GM18508 (cell line): ENCODE data around the gene PRR5.

ENCODE experiments used
- ATAC-seq: cut with Tn5 transposase; IDR thresholded peaks from one replicate; pipeline ENCODE4 v1.9.1; 2021; ENCODE audit warnings: moderate number of reproducible peaks; ENCODE audit not compliant: insufficient read depth, unreplicated experiment

PRR5 gene

DNA sequence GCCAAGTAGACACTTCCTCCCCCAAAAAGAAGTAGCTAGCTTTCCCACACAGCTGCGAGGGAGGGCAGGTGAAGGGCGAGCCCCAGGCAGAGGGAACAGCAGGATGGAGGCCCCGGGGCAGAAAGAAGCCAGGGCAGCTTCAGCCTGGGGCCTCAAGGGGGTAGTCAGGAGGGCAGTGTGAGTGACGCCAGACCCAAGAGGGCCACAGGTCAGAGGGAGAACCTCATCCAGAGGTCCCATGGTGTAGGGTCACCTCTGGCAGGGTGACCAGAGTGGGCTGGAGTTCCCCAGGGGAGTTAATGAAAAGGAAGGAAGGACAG is 9.2 kb downstream of the PRR5 start:
- no peak for ATAC-seq

DNA sequence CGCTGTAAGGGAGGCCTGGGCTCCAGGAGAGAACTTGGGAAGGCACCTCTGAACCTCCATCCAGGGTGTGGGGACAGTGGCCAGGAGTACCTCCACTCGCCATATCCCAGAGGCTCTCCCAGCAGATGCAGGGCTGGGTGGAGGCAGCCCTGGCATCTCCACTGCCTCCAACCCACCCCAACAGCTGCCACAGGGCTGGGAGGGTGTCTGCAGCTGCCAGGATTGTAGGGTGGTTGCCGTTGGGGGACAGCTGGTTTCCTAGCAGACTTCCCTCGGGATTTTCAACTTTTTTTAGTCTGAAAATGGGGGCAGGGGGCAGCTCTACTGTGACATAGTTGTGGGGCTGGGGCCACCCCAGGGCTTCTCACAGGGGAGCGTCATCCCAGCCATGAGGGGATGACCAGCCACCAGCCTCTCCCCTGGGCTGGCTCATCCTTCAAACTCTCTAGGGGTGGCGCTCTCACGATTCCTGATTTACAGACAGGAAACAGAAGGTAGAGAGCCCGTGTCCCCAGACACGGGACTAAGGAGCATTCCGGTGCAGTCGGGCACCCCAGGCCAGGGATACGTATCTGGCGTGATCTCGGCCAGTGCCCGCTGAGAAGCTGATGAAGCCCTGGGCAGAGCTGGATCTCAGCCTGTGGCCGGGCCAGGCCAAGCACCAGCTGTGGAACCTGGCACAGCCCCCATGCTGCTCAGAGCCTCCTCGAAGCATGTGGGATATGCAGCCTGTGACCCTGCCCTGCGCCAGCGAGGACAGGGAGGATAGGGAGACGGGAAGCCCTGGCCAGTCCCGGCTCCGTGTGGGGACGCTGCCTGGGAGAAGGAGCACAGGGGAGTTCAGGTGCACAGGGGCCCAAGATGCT is 9.9 kb downstream of the PRR5 start:
- ATAC-seq = no peak

DNA sequence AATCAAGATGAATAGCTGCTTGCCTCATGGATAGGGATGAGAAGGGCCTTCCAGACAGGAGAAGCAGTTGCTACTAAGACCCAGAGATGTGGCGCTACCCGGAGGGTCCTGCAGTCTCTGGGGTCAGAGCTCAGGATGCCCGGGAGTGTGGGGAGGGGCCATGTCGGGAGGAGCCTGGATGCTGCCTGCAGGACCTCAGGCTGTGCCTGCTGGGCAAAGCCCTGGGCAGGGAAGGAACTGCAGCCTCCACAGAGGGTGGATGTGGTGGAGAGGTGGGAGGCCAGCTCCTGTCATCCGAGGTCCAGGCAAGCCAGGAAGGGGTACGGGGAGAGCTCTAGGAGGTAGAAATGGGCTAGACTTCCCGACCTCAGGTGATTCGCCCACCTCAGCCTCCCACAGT is 11.0 kb downstream of the PRR5 start:
- no peak for ATAC-seq

DNA sequence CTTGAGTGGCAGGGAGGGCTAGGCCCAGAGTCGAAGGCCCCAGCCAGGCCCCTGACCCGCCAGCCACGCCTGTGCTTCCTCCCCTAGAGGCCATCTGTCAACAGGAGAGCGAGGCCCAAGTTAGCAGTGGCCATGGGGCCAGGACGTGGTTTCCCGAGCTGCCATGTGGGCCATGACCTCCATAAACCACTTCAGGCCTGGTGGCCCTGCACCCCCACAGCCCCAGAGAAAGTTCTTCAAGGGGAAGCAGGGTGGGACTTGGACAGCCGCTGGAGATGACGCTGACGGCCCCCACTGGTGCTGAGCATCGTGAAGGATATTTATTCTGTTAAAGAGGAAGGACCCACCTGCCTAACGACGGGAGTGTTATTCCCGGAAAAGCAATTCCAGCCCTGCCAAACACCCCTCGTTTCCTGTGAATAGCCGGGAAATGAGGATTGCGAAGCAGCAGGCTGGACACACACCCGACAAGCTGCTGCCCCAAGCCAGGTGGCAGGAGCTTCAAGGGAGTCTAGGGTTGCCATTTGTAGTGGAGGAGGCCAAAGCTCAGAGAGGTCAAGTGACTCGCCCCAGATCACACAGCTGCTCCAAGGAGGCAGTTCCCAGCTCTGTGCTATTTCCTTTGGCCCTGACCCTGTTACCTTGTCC is 12.8 kb downstream of the PRR5 start:
- no peak for ATAC-seq

DNA sequence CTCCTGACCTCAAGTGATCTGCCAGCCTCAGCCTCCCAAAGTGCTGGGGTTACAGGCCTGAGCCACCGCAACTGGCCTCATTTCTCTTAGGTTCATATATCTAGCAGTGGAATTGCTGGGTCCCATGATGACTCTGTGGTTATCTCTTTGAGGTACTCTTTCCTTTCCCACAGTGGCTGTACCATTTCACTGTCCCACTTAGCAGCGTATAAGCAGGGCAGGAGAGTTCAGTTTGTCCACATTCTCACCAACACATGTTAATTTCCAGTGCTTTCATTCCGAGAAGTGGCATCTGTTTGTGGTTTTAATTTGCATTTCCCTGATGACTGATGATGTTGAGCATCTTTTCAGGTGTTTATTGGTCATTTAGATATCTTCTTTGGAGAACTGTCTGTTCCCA is 16.4 kb downstream of the PRR5 start:
- no peak for ATAC-seq

DNA sequence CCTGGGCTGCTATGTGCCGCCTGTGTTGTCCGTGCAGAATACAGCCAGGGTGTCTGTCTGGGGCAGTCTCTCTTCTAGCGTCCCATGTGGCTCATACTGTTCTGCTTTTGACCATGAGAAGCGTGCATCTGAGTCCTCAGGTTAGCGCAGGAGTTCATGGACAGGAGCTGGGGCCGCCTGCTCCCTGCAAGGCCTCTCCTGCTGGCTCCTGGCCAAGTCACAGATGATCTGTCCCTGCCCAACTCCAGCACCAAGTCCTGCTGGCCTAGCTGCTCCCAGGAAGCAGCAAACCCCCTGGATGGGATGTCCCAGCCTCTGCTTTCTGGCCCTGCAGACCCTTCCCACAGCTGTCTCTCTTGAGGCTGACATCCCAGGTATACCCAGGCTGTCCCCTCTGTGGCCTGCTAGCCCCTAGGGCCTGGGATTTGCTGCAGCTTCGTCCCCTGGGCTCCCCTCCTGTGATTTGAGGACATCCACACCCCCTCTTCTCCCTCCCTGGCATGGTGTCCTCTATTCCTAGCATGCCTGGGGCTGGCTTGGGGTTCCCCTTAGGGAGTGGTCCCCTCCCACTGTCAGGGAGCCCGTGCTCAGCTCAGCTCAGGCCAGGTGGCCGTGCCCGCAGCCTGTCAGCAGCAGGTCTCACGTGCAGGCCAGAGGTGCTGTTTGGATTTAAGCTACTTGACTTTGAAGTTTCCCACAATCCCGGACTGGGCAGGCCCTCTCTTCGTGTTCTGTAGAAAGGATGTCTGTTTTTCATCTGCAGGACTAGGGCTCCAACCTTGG is 17.8 kb downstream of the PRR5 start:
- no peak for ATAC-seq

DNA sequence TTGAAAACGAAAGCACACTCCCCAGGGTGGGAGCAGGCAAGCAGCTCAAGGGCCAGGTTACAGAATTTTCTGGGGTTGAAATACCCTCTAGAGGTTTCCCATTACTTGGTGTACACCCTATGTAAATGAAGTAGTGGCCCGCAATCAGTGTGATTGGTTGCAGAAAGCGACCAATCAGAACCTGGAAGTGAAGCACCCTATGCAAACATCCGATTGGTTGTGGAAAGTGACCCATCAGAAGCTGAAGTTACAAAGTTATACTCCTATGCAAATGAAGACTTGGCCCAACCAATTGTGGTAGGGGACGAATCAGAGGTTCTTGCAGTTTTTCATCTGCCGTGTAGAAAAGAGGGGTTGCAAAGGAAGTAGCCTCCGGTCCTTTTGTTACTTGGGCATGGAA is 19.2 kb downstream of the PRR5 start:
- ATAC-seq = no peak

DNA sequence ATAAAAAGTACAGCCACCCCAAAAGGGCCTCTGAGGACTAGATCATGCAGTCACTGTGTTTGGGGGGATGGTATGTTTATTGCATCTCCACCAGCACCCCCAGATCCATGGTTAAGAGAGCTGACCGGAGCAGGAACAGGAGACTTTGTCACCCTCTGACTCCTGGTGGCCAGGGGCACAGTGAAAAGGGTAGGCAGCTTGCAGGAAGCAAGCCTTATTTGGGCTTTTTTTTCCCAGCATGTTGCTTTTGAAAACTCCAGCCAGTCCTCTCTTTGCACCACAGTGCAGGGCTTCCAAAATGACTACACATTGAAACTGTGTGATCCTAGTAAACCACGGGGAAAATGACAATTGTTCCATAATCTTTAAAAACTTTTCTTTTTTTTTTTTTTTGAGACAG is 20.6 kb downstream of the PRR5 start:
- ATAC-seq = no peak

DNA sequence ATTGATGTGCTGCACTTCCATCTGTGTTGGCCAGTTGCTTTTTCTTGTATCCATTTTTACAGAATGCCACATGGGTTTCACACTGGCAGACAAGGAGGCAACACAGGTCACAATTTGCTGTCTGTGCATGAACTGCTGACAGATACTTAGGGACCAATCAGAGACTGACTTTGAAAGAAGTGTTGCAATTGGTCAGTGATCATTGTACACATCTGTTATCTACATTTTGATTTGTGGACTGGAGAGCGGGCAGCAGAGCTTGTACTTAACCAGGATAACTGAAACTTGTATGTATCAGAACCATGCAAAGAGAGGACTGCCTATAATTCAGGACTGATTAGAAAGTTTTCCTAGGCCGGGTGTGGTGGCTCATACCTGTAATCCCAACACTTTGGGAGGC is 21.8 kb downstream of the PRR5 start:
- ATAC-seq = no peak

DNA sequence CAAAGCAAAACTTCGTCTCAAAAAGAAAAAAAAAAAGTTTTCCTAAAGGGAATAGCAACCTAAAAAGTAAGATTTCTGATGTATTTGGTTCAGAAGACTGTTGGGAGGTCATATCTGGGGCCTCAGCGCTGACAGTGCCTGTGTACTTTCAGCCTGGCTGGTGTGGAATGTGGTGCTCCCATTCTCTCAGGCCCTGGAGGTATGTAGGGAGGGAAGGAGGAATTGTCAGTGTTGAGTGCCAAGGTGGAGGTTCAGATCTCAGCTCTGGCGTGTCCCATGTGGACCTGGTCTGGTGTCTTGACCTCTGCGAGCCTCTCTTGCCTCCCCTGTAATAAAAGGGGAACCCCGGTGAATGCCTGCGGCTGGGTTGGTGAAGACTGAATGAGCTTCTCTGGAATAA is 22.4 kb downstream of the PRR5 start:
- no peak for ATAC-seq

DNA sequence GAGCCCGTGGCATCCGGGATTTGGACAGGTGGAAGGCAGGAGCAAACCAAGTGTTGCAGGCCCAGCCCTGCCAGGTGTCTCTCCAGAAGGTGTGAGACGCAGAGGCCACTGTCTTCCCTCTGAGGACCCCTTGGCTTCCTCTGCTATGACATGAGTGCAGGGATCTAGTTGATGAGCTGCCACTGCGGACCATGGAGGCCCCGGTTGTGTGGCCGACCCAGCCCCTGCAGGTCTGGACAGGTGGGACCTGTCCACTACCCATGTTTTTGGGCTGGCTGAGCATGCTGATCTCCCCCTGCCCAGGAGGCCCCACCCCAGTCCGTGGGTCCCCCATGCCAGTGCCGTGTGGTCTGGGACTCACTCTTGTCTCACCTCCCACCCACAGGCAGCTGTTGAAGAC is 22.9 kb downstream of the PRR5 start:
- ATAC-seq = no peak

DNA sequence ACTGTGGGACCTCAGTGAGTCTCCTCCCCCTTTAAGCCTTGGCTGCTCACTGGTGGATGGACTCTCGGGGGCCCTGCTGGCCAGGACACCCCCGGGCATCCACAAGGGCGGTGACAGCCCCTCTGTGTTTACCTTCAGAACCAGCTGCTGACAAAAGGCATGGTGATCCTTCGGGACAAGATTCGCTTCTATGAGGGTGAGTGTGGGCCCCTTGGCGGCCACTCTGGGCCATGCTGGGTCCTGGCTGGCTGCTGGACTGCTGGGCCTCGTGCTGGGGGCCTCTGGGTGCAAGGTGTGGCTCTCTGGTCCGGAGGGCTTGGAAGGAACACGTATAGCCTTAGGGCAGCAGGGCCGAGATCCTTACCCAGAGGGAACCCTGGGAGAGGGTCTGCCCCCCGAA is 24.4 kb downstream of the PRR5 start:
- ATAC-seq = no peak

DNA sequence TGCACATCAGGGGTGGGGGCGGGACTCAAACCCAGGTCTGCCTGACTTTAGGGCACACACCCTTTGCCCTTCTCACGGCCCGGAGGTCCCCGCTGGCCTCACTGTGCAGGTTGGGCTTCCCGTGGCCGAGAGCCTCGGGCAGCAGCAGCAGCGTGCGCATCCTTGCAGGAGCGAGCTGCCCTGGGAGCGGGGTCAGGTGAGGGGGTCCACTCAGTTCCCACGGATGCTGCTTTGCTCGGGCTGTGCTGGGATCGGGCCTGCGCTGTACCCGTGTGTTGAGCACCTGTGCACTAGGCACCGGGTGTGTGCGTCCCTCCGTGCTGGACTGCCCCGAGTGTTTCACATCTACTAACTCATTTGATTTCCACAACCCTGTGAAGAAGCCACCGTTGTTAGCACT is 25.1 kb downstream of the PRR5 start:
- ATAC-seq = no peak

DNA sequence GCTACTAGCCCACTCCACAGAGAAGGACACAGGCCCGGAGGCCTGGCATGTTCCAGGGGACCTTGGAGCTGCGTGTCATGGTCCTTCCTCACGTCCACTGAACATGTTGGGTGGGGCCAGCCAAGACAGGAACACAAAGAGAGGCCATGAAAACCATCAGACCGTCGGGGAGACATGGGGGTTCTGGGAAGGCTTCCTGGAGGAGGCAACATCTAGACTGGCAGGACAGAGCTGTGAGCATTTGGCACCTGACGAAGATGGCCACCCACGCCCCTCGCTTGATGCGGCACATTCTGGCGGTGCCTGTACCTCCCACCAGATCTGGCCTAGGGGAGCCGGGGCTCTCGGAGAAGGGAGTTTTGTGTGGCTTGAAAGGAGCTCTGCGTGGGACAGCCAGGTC is 25.7 kb downstream of the PRR5 start:
- no peak for ATAC-seq

DNA sequence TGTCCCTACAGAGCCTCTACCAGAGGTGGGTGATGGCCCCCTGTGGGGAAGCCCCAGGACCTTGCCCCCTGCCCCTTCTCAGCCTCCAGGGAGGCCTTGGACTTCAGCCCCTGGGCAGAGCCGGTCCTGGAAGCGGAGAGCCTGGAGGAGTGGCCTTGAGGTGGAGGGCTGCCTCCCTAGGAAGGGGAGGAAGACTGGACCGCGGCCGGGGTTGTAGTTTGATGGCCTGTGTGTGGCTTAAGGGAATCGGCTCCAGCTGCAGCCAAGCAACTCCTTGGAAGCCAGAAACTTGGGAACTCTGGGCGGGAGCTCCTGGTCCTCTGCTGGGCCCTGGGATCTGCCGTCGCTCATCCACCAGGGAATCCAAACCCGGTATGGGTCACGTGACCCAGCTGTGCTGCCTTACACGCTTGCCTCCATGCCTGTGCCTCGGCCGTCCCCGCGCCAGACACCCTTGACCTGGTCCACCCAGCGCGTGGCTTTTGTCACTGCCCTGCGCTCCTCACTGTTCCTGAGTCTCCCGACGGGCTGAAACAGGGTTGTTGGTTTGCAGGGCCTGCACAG is 26.8 kb downstream of the PRR5 start:
- ATAC-seq = no peak

DNA sequence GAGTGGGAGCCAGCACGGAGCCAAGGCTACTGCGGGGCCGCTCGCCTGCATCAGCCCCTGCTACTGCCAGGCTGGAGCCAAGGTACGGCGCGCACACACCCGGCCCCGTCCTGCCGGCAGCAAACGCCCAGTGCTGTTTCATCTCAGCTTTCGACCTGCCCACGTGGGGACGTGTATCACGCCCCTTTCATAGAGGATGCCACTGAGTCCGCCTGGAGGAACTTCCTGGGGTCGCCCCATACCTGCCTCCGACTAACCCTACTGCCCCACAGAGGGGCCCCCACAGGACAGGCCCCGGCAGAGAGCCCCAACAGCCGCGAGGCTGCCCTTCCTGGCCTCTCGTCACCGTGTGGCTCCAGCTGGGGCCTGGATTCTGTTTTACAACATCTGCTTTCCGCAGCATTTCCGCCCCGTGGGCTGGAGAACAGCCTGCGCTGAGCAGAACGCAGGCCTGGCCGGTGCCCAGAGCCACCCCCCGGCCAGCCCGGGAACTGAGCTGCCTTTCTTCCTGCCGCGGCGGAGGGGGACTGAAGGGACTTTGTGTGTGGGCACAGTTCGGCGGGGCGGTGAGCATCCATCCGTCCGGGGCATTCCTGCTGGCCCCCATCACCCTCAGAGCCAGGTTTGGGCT is 27.5 kb downstream of the PRR5 start:
- ATAC-seq = no peak

DNA sequence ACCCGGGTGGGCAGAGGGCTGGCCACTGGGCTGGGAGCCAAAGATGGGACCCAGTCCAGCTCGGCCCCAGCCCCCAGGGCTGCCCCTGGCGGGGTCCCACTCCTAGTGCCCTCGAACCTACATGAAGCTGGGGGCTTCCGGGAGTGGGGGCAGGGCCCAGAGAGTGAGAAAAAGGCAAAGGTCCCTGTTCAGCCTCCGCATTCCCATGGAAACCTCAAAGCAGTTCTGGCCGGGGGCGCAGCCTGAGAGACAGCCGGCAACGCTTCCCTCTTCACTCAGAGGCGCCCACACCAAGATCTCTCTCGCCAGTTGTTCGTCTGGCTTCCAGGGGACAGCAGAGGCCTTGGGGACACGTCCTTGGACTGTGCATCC is 28.0 kb downstream of the PRR5 start:
- ATAC-seq = no peak

DNA sequence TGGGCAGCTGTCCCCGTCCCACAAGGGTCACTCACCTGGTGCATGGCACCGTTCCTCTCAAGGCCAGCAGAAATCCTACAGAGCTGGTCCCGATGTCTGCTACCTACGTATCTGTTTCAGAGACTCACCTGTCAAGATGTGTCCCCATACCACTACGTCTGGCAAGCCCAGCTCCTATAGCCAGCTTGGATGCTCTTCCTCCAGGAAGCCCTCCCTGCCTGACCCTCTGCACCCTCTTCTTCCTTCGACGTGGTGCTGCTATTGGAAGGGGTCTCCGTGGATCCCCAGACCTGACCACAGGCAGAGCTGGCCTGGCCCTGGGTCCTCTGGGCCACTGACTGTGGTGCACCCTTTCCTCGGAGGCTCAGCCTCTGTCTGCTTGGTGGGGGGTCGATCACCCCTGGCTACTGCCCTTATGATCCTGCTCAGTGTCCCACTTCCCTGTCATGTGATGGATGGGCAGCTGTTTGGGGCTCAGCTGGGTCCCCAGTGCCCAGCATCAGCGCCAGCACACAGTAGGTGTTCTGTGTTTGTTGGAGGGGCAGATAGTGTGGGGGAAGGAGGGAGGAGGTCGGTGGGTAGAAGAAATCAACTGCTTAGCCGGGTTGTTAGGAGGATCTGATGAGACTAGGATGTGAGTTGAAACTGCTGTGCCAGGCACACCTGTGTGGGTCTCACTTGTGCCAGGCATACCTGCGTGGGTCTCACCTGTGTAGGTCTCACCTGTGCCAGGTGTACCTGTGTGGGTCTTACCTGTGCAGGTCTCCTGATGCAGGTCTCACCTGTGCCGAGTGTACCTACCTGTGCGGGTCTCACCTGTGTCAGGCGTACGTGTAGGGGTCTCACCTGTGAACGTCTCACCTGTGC is 28.7 kb downstream of the PRR5 start:
- ATAC-seq = no peak

DNA sequence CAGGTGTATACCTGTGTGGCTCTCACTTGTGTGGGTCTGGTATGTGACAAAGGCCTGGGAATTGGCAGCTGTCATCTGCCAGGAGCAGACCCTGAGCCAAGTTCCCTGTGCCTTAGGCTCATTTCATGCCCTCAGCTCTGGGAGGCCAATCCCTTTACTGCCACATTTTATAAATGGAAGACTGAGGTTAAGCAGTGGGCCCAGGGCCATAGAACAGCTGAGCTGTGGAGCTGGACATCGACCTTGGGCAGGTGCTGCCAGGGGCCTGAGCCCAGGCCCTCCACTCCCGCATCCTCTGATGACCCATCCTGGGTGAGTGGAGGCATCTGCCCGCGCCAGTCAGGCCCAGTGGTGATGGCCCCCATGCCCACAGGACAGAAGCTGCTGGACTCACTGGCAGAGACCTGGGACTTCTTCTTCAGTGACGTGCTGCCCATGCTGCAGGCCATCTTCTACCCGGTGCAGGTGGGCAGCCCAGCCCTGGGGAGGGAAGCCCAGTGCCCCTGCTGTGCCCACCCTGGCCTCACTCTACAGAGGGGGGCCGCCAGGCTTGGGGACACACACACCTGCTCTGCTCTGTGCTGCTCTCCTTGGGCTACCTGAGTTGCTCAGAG is 29.5 kb downstream of the PRR5 start:
- ATAC-seq = no peak
